ENCODE results near the gene GALNT14. TPM values are rescaled to one million over a fixed set of nuclear protein-coding genes. Genes with fewer than 3 reads are reported as not detected.

Gene GALNT14
- total RNA-seq, 1 donor from 2014 or later: 1.7 TPM

GRCh38 chr2:31081492-31081891 lies 56.7 kb downstream of the GALNT14 start:
- Histone ChIP-seq H3K4me1 (no peaks in the 10 kb centered on the region), H3K36me3 (no peaks in the 10 kb centered on the region), H3K27ac (no peak overlapping the region), H3K4me3 (no peak overlapping the region), H3K9me3 (no peaks in the 10 kb centered on the region), H3K27me3 (no peaks in the 10 kb centered on the region)
- intact Hi-C loops (cut with DNase I): no loop called here
- TF ChIP-seq POLR2A (IDR thresholded peaks at IDR 0.05) (no peak), POLR2AphosphoS5 (IDR thresholded peaks at IDR 0.05; ENCODE audit: insufficient read depth in 1 of 2, low read depth in 1 of 2) (no peak), CTCF (IDR thresholded peaks at IDR 0.05) (no peak)
- no peak for DNase-seq (ENCODE audit: extremely low spot score in 2 of 2)

GRCh38 chr2:31080361-31080760 lies 57.9 kb downstream of the GALNT14 start:
- Histone ChIP-seq H3K27me3 (no peaks in the 10 kb centered on the region), H3K4me1 (no peaks in the 10 kb centered on the region), H3K4me3 (no peak overlapping the region), H3K27ac (no peak overlapping the region), H3K9me3 (no peaks in the 10 kb centered on the region), H3K36me3 (no peaks in the 10 kb centered on the region)
- intact Hi-C loops (cut with DNase I): no loop called here
- no peak for DNase-seq (ENCODE audit: extremely low spot score in 2 of 2)
- TF ChIP-seq CTCF (IDR thresholded peaks at IDR 0.05): no peak
- no peak for TF ChIP-seq POLR2AphosphoS5 (IDR thresholded peaks at IDR 0.05; ENCODE audit: insufficient read depth in 1 of 2, low read depth in 1 of 2)
- TF ChIP-seq POLR2A (IDR thresholded peaks at IDR 0.05): no peak

GRCh38 chr2:31079665-31080064 lies 58.6 kb downstream of the GALNT14 start:
- Histone ChIP-seq H3K4me3 (no peak overlapping the region), H3K9me3 (no peaks in the 10 kb centered on the region), H3K36me3 (no peaks in the 10 kb centered on the region), H3K4me1 (no peaks in the 10 kb centered on the region), H3K27me3 (no peaks in the 10 kb centered on the region), H3K27ac (no peak overlapping the region)
- intact Hi-C loops (cut with DNase I): no loop called here
- TF ChIP-seq POLR2A (IDR thresholded peaks at IDR 0.05) (no peak), CTCF (IDR thresholded peaks at IDR 0.05) (no peak), POLR2AphosphoS5 (IDR thresholded peaks at IDR 0.05; ENCODE audit: insufficient read depth in 1 of 2, low read depth in 1 of 2) (no peak)
- peak in 1 of 2 donors; percentile 74 for DNase-seq (ENCODE audit: extremely low spot score in 2 of 2)

- no peaks in the 10 kb centered on the region for H3K4me1 ChIP-seq
- H3K27me3 ChIP-seq: no peaks in the 10 kb centered on the region
- intact Hi-C loops (cut with DNase I): no loop called here
- no peak overlapping the region for H3K27ac ChIP-seq
- peak in 1 of 2 donors; percentile 43 for DNase-seq (ENCODE audit: extremely low spot score in 2 of 2)
- H3K9me3 ChIP-seq: no peaks in the 10 kb centered on the region
- TF ChIP-seq POLR2A (IDR thresholded peaks at IDR 0.05) (no peak), POLR2AphosphoS5 (IDR thresholded peaks at IDR 0.05; ENCODE audit: insufficient read depth in 1 of 2, low read depth in 1 of 2) (no peak), CTCF (IDR thresholded peaks at IDR 0.05) (no peak)
- H3K4me3 ChIP-seq: no peak overlapping the region
- H3K36me3 ChIP-seq: no peaks in the 10 kb centered on the region
Observed at GRCh38 chr2:31078579-31079105, 59.6 kb downstream of the GALNT14 start.

GRCh38 chr2:31078011-31078410 lies 60.2 kb downstream of the GALNT14 start:
- no peaks in the 10 kb centered on the region for H3K9me3 ChIP-seq
- TF ChIP-seq POLR2A (IDR thresholded peaks at IDR 0.05) (no peak), CTCF (IDR thresholded peaks at IDR 0.05) (no peak), POLR2AphosphoS5 (IDR thresholded peaks at IDR 0.05; ENCODE audit: insufficient read depth in 1 of 2, low read depth in 1 of 2) (no peak)
- no peaks in the 10 kb centered on the region for H3K4me1 ChIP-seq
- H3K36me3 ChIP-seq: no peaks in the 10 kb centered on the region
- no peaks in the 10 kb centered on the region for H3K27me3 ChIP-seq
- peak in 1 of 2 donors; percentile 52 for DNase-seq (ENCODE audit: extremely low spot score in 2 of 2)
- H3K4me3 ChIP-seq: no peak overlapping the region
- intact Hi-C loops (cut with DNase I): no loop called here
- H3K27ac ChIP-seq: no peak overlapping the region

All from vagina (tissue), 2 donors.